K562 (cell line): ENCODE measurements around the gene KIF18B. TPM values are rescaled to one million over a fixed set of nuclear protein-coding genes. Genes with fewer than 3 reads are reported as not detected.

Source experiments
- ATAC-seq: fragments of 200-7000 bp; cut with Tn5 transposase; 3 replicates; pipeline ENCODE4 v1.9.1; 2020; ENCODE audit warnings: moderate library complexity
- BruUV-seq: library from RNA; stranded (reverse); fragments of 400-500 nt; replicated peaks from 2 replicates; lab custom pipeline; 2021; lab: Mats Ljungman, UMichigan
- CTCF ChIA-PET: fragments of 300-600 bp; formaldehyde crosslinking; extraction: SDS; loops from one replicate; lab custom pipeline; 2021; ENCODE audit warnings: low intra/inter-chr PET ratio; lab: Yijun Ruan, JAX
- POLR2A ChIA-PET: fragments of 300-600, 350-650 bp; sonication (Branson Sonifier 250); formaldehyde crosslinking; extraction: SDS; loops from one replicate; lab custom pipeline; 2021; ENCODE audit warnings: antibody characterized with exemption, inconsistent platforms; lab: Yijun Ruan, JAX
- DNase-seq, 4 experiments: peaks; one replicate each; pipeline versions ENCODE4 v3.0.0 to v3.0.0-alpha.2; 2011 to 2018; ENCODE audit warnings: low spot score in 3 of 4, mixed read lengths in 3 of 4; ENCODE audit errors: extremely low read depth in 1 of 4
- FAIRE-seq: peaks from 2 replicates; lab custom pipeline; 2011; peaks lifted over from hg19 to GRCh38; lab: Jason Lieb, UNC
- H2AFZ ChIP-seq: 2 replicates; pipeline ENCODE4 v1.6.0; 2011; ENCODE audit warnings: low read depth, low read length, control low read depth, inconsistent platforms
- H3K27ac ChIP-seq: fragments of 200-600 bp; 3 replicates; pipeline ENCODE4 v1.8.0; 2011; ENCODE audit warnings: low read depth, mild to moderate bottlenecking, control low read depth, inconsistent platforms, low read length, moderate library complexity, mixed read lengths; ENCODE audit errors: extremely low read depth
- H3K27me3 ChIP-seq, 2 experiments: fragments of 300-600 bp in 1 of 2; 2 replicates in 1 of 2; 3 replicates in 1 of 2; pipeline versions ENCODE4 v1.6.0 to v1.8.0; 2011; ENCODE audit warnings: inconsistent platforms in 2 of 2, low read length in 2 of 2, mild to moderate bottlenecking in 1 of 2, mixed read lengths in 1 of 2, moderate library complexity in 1 of 2; ENCODE audit not compliant: control insufficient read depth in 2 of 2, insufficient read depth in 2 of 2
- H3K36me3 ChIP-seq: fragments of 300-600 bp; 3 replicates; pipeline ENCODE4 v1.8.0; 2011; ENCODE audit warnings: mild to moderate bottlenecking, low read length, inconsistent platforms; ENCODE audit not compliant: control insufficient read depth, insufficient read depth
- H3K4me1 ChIP-seq, 2 experiments: fragments of 200-600 bp in 1 of 2; replicated peaks in 1 of 2; 2 replicates in 1 of 2; 3 replicates in 1 of 2; pipeline versions ENCODE4 v1.5.1 to v1.8.0; 2011; ENCODE audit warnings: inconsistent platforms in 2 of 2, low read length in 2 of 2, mild to moderate bottlenecking in 1 of 2, mixed read lengths in 1 of 2, moderate library complexity in 1 of 2; ENCODE audit not compliant: control insufficient read depth in 2 of 2, insufficient read depth in 2 of 2
- H3K4me2 ChIP-seq: 2 replicates; pipeline ENCODE4 v1.6.1; 2011; ENCODE audit warnings: low read length, control low read depth, inconsistent platforms, mixed read lengths; ENCODE audit not compliant: insufficient read depth
- H3K4me3 ChIP-seq: fragments of 200-600 bp; sonication (generic), shearing (Covaris generic); 2 replicates; pipeline ENCODE4 v1.5.1; 2016; ENCODE audit warnings: control low read depth, inconsistent platforms
- H3K79me2 ChIP-seq: fragments of 200-600 bp; 3 replicates; pipeline ENCODE4 v1.8.0; 2011; ENCODE audit warnings: low read length, inconsistent platforms; ENCODE audit not compliant: control insufficient read depth, insufficient read depth
- H3K9ac ChIP-seq, 2 experiments: 2 replicates each; pipeline versions ENCODE4 v1.6.0 to v1.6.1; 2011; ENCODE audit warnings: low read depth in 2 of 2, low read length in 2 of 2, control low read depth in 1 of 2, inconsistent platforms in 1 of 2, mild to moderate bottlenecking in 1 of 2, mixed read lengths in 1 of 2; ENCODE audit not compliant: insufficient read depth in 1 of 2
- H3K9me1 ChIP-seq: one replicate; pipeline ENCODE4 v1.6.0; 2011; ENCODE audit warnings: inconsistent platforms, mild to moderate bottlenecking, low read length, moderate library complexity; ENCODE audit not compliant: control insufficient read depth, insufficient read depth
- H3K9me3 ChIP-seq: replicated peaks from 2 replicates; pipeline ENCODE4 v1.5.1; 2011; ENCODE audit warnings: low read depth, low read length, inconsistent platforms; ENCODE audit not compliant: control insufficient read depth, insufficient read depth
- H4K20me1 ChIP-seq: replicated peaks from 2 replicates; pipeline ENCODE4 v1.6.1; 2011; ENCODE audit warnings: low read length, inconsistent platforms, mixed read lengths; ENCODE audit not compliant: control insufficient read depth, insufficient read depth
- ATF3 ChIP-seq, 2 experiments: fragments of 450-650 bp in 1 of 2; sonication (generic) in 1 of 2; formaldehyde crosslinking in 1 of 2; IDR thresholded peaks in 1 of 2; conservative IDR thresholded peaks in 1 of 2; 2 replicates each; pipeline versions ENCODE4 v1.6.1 to v1.8.1; 2016 to 2023; ENCODE audit warnings: mild to moderate bottlenecking in 2 of 2, moderate library complexity in 2 of 2, inconsistent platforms in 1 of 2, missing genetic modification reagents in 1 of 2
- CREB1 ChIP-seq, 2 experiments: sonication (generic) in 1 of 2; formaldehyde crosslinking in 1 of 2; IDR thresholded peaks; 2 replicates each; pipeline versions ENCODE4 v1.6.1 to v1.8.0; 2012 to 2022; ENCODE audit warnings: inconsistent platforms in 1 of 2, mild to moderate bottlenecking in 1 of 2, missing genetic modification reagents in 1 of 2, moderate library complexity in 1 of 2
- CTBP1 ChIP-seq: fragments of 450-650 bp; IDR thresholded peaks from 2 replicates; pipeline ENCODE4 v1.6.1; 2016; ENCODE audit warnings: borderline replicate concordance
- ELF4 ChIP-seq: fragments of 450-650 bp; formaldehyde crosslinking; IDR thresholded peaks from 2 replicates; pipeline ENCODE4 v1.4.0; 2022; ENCODE audit warnings: missing genetic modification characterization
- EP400 ChIP-seq: fragments of 450-650 bp; IDR thresholded peaks from 2 replicates; pipeline ENCODE4 v1.6.1; 2017; ENCODE audit warnings: antibody characterized with exemption, mild to moderate bottlenecking, moderate library complexity
- ETV5 ChIP-seq: sonication (generic); formaldehyde crosslinking; IDR thresholded peaks from 2 replicates; pipeline ENCODE4 v1.4.0; 2020; ENCODE audit warnings: low read depth, mild to moderate bottlenecking, missing genetic modification reagents
- LEF1 ChIP-seq: fragments of 450-650 bp; IDR thresholded peaks from 2 replicates; pipeline ENCODE4 v1.6.1; 2016; ENCODE audit warnings: mild to moderate bottlenecking
- MYC ChIP-seq, 2 experiments: fragments of 250-450 bp in 1 of 2; sonication (Bioruptor Pico) in 1 of 2; IDR thresholded peaks; 2 replicates each; pipeline versions ENCODE4 v1.5.1 to v1.6.1; 2012 to 2021; ENCODE audit warnings: low read depth in 2 of 2, borderline replicate concordance in 1 of 2, improper control_type of control experiment in 1 of 2, low read length in 1 of 2, mild to moderate bottlenecking in 1 of 2, moderate library complexity in 1 of 2
- NCOA1 ChIP-seq: fragments of 450-650 bp; IDR thresholded peaks from 2 replicates; pipeline ENCODE4 v1.6.1; 2016; ENCODE audit warnings: low read depth
- NFYB ChIP-seq: IDR thresholded peaks from 2 replicates; pipeline ENCODE4 v1.6.1; 2011; ENCODE audit warnings: mild to moderate bottlenecking, moderate library complexity; ENCODE audit not compliant: insufficient read length; ENCODE audit errors: extremely low read depth
- PHB2 ChIP-seq: fragments of 450-650 bp; IDR thresholded peaks from 2 replicates; pipeline ENCODE4 v1.6.1; 2017; ENCODE audit warnings: low read depth
- RREB1 ChIP-seq: fragments of 250-450 bp; sonication (Bioruptor Pico); IDR thresholded peaks from 2 replicates; pipeline ENCODE4 v1.4.0; 2020
- SMAD4 ChIP-seq: fragments of 250-450 bp; sonication (Bioruptor Pico); conservative IDR thresholded peaks from 2 replicates; pipeline ENCODE4 v1.8.0; 2021; ENCODE audit warnings: inconsistent platforms, mild to moderate bottlenecking, moderate library complexity
- ZNF175 ChIP-seq: fragments of 200-800 bp; sonication (Bioruptor generic); IDR thresholded peaks from 2 replicates; pipeline ENCODE4 v1.6.1; 2016; ENCODE audit warnings: low read depth, mild to moderate bottlenecking, missing genetic modification characterization, missing compliant biosample characterization
- WGBS: fragments of 100-300 bp; shearing (Covaris generic); methylation state at CpG from one replicate; pipeline ENCODE4 v1.1.6; 2016; ENCODE audit warnings: low coverage, mixed read lengths; ENCODE audit not compliant: insufficient coverage; ENCODE audit errors: missing lambda C conversion rate; 5-methylcytosine and 5-hydroxymethylcytosine counted together
- in situ Hi-C: fragments of 300-500 bp; cut with MboI; formaldehyde crosslinking; loops from 4 replicates; pipeline ENCODE4 v1.15.0; 2018; ENCODE audit warnings: inconsistent platforms, mixed read lengths
- intact Hi-C: fragments of 100-400 bp; cut with micrococcal nuclease; formaldehyde crosslinking; loops from 2 replicates; pipeline ENCODE4 v1.14.2; 2022
- polyA plus RNA-seq, 8 experiments: library from polyadenylated mRNA; depleted of rRNA in 4 of 8; stranded (reverse) in 5 of 8; unstranded in 3 of 8; fragments of >200 nt; fragmentation: Nextera tagmentation in 2 of 8; fragmentation: Illumina TruSeq in 1 of 8; extraction: Ambion mirVana in 2 of 8; extraction: Trizol in 1 of 8; gene quantifications; 2 replicates each; pipeline versions ENCODE4 v1.2.1 to v1.2.3, GENCODE V29; 2011 to 2014; ENCODE audit warnings: inconsistent platforms in 1 of 8, missing spikeins in 1 of 8
- total RNA-seq, 7 experiments: library from RNA; depleted of rRNA in 6 of 7; stranded (reverse); fragments of >200 nt in 6 of 7; fragmentation: Illumina TruSeq in 2 of 7; extraction: Trizol in 2 of 7; gene quantifications; 2 replicates each; pipeline versions ENCODE4 v1.2.1 to v1.2.3, GENCODE V29; 2011 to 2021; ENCODE audit warnings: low replicate concordance in 1 of 7

KIF18B gene
- total and polyA plus RNA-seq, 9 of the 15 experiments (the other 6 are each of a cell fraction or from before 2014, with no cell fraction given): 2.0 to 42.8 (median 13.2) TPM

GRCh38 chr17:44906010-44906646, 41.4 kb downstream of the KIF18B start:
- peak overlapping the region; percentile 46 for H2AFZ ChIP-seq
- H3K4me2 ChIP-seq: peak overlapping the region; percentile 36
- in situ Hi-C loops: no loop called here
- ATAC-seq (peak; percentile 62), DNase-seq (peak in 2 of 4 experiments; percentile 56 to 75), FAIRE-seq (peak; percentile 79)
- ChIA-PET POLR2A (interaction anchor here (0.6 kb wide), 2 partner anchors 60 to 219 kb away, joined by 3 read pairs; no protein-coding TSS in a partner anchor), CTCF (no interaction called here)
- no TSS peak for BruUV-seq
- H3K9me3 ChIP-seq: no peaks in the 10 kb centered on the region
- H3K36me3 ChIP-seq: no peaks in the 10 kb centered on the region
- WGBS: 51% methylated on average over 8 of the region's 10 CpGs
- peak overlapping the region; percentile 65; the same call in 1 of the 3 replicates for H3K27ac ChIP-seq
- H4K20me1 ChIP-seq: no peaks in the 10 kb centered on the region
- H3K9me1 ChIP-seq: peaks cover 7% of the 10 kb centered on the region
- peak overlapping the region; percentile 38 to 43; a peak in 2 of 4 replicates for H3K9ac ChIP-seq
- no peak overlapping the region for H3K4me3 ChIP-seq
- no peaks in the 10 kb centered on the region for H3K79me2 ChIP-seq
- intact Hi-C loops: no loop called here
- H3K27me3 ChIP-seq: no peaks in the 10 kb centered on the region
- H3K4me1 ChIP-seq: peaks cover 36 to 38% of the 10 kb centered on the region in 2 experiments
- TF ChIP-seq CTBP1 (peak; percentile 89; the same call in 1 of the 2 replicates), RREB1 (CRISPR knock-in tag) (peak; percentile 38; the same call in 1 of the 2 replicates), PHB2 (no peak), SMAD4 (CRISPR knock-in tag) (peak; percentile 48; the same call in 1 of the 2 replicates), MYC (IDR thresholded peaks at IDR 0.05; ENCODE audit: low read depth, low read length) (0 out of 2 replicates have a peak, but pooled peaks have one; percentile 14), MYC (CRISPR knock-in tag; IDR thresholded peaks at IDR 0.05; ENCODE audit: borderline replicate concordance, low read depth) (no peak), CREB1 (IDR thresholded peaks at IDR 0.05) (no peak), CREB1 (CRISPR knock-in tag; IDR thresholded peaks at IDR 0.05) (peak; percentile 32; the same call in 1 of the 2 replicates), ZNF175 (CRISPR knock-in tag) (peak; percentile 70; the same call in 1 of the 2 replicates), NFYB (no peak), NCOA1 (0 out of 2 replicates have a peak, but pooled peaks have one; percentile 43), EP400 (peak; percentile 16; the same call in 1 of the 2 replicates), ELF4 (CRISPR knock-in tag) (0 out of 2 replicates have a peak, but pooled peaks have one; percentile 26), ATF3 (IDR thresholded peaks at IDR 0.05) (peak; percentile 93), ATF3 (CRISPR knock-in tag; conservative IDR thresholded peaks at IDR 0.05) (0 out of 2 replicates have a peak, but pooled peaks have one; percentile 62), ETV5 (CRISPR knock-in tag) (peak; percentile 90), LEF1 (peak; percentile 79; the same call in 1 of the 2 replicates)
